ENCODE results near the gene SLC27A2.
"Not testable (repeated sequence)": the region's sequence is repeated elsewhere in the genome, so short reads cannot be mapped to it uniquely, and the experiment has no call there.

The SLC27A2 gene

DNA sequence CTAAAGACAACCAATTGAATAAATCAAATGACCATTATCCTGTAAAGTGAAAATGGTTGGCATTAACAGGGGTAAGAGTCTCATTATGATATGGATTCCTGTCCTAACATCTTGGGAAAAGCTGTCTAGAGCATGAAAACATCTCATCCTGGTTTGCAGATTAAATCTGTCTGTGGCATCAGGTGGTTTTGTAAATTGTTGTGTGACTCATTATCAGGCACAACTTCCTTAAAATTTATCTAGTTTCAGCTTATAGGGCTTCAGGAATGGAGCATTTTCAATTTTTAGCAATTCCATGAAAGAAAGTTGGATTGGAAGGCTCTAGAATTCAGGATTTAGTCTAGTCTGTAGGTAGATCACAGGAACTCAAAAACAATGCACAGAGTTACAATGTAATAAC is 31.1 kb upstream of the SLC27A2 start:
- no peaks in the 10 kb centered on the region for H3K36me3 ChIP-seq (ENCODE audit: insufficient read depth)
- H3K79me2 ChIP-seq (ENCODE audit: insufficient read depth, low read depth): no peaks in the 10 kb centered on the region
- no peak overlapping the region for H3K4me2 ChIP-seq
- H2AFZ ChIP-seq (ENCODE audit: low read depth): no peak overlapping the region
- no peaks in the 10 kb centered on the region for H3K4me1 ChIP-seq (ENCODE audit: low read depth, poor library complexity, severe bottlenecking)
- H4K20me1 ChIP-seq (ENCODE audit: insufficient read depth): no peaks in the 10 kb centered on the region
- no peak overlapping the region for H3K9ac ChIP-seq
- TF ChIP-seq, protein P1, sequence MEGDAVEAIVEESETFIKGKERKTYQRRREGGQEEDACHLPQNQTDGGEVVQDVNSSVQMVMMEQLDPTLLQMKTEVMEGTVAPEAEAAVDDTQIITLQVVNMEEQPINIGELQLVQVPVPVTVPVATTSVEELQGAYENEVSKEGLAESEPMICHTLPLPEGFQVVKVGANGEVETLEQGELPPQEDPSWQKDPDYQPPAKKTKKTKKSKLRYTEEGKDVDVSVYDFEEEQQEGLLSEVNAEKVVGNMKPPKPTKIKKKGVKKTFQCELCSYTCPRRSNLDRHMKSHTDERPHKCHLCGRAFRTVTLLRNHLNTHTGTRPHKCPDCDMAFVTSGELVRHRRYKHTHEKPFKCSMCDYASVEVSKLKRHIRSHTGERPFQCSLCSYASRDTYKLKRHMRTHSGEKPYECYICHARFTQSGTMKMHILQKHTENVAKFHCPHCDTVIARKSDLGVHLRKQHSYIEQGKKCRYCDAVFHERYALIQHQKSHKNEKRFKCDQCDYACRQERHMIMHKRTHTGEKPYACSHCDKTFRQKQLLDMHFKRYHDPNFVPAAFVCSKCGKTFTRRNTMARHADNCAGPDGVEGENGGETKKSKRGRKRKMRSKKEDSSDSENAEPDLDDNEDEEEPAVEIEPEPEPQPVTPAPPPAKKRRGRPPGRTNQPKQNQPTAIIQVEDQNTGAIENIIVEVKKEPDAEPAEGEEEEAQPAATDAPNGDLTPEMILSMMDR (conservative IDR thresholded peaks at IDR 0.05; ENCODE audit: low read depth, low read length): no peak
- H3K27ac ChIP-seq: no peak overlapping the region
- H3K4me3 ChIP-seq (IDR thresholded peaks at IDR 0.05; ENCODE audit: insufficient read depth, low read depth, low read length): no peak overlapping the region
- H3K27me3 ChIP-seq (ENCODE audit: insufficient read depth, low read depth): no peaks in the 10 kb centered on the region

GRCh38 chr15:50151476-50151875 is 30.5 kb upstream of the SLC27A2 start:
- Histone ChIP-seq H4K20me1 (ENCODE audit: insufficient read depth) (no peaks in the 10 kb centered on the region), H3K27ac (no peak overlapping the region), H3K4me1 (ENCODE audit: low read depth, poor library complexity, severe bottlenecking) (no peaks in the 10 kb centered on the region), H3K36me3 (ENCODE audit: insufficient read depth) (no peaks in the 10 kb centered on the region), H3K79me2 (ENCODE audit: insufficient read depth, low read depth) (no peaks in the 10 kb centered on the region), H3K4me2 (no peak overlapping the region), H3K4me3 (IDR thresholded peaks at IDR 0.05; ENCODE audit: insufficient read depth, low read depth, low read length) (no peak overlapping the region), H3K9ac (no peak overlapping the region), H2AFZ (ENCODE audit: low read depth) (no peak overlapping the region), H3K27me3 (ENCODE audit: insufficient read depth, low read depth) (no peaks in the 10 kb centered on the region)
- TF ChIP-seq, protein P1 (conservative IDR thresholded peaks at IDR 0.05; ENCODE audit: low read depth, low read length): no peak

- not testable (repeated sequence) for H3K27me3 ChIP-seq (ENCODE audit: insufficient read depth, low read depth); H3K4me2 ChIP-seq; H3K4me3 ChIP-seq (IDR thresholded peaks at IDR 0.05; ENCODE audit: insufficient read depth, low read depth, low read length); H3K36me3 ChIP-seq (ENCODE audit: insufficient read depth); H4K20me1 ChIP-seq (ENCODE audit: insufficient read depth); H2AFZ ChIP-seq (ENCODE audit: low read depth); H3K9ac ChIP-seq; H3K4me1 ChIP-seq (ENCODE audit: low read depth, poor library complexity, severe bottlenecking); H3K27ac ChIP-seq; H3K79me2 ChIP-seq (ENCODE audit: insufficient read depth, low read depth)
These were observed 23.8 kb upstream of the SLC27A2 start for GRCh38 chr15:50158236-50158635.

DNA sequence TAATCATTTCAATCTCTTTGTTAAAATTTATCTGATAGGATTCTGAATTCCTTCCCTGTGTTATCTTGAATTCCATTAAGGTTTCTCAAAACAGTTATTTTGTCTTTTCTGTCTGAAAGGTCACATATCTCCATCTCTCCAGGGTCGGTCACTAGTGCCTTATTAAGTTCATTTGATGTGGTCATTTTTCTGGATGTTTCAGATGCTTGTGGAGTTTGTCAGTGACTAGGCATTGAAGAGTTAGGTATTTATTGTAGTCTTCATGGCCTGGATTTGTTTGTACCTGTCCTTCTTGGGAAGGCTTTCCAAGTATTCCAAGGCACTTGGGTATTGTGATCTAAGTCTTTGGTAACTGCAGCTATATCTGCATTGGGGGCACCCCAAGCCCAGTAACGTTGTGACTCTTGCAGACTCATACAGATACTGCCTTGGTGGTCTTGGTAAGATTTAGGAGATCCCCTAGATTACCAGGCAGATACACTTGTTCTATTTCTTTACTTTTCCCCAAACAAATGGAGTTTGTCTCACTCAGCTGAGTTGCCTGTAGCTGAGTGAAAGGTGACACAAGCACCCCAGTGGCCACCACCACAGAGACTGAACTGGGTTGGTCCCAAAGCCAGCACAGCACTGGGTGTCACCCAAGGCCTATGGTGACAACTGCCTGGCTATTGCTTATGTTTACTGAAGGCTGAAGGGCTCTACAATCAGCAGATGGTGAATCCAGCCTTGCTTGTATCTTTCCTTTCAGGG is 18.9 kb upstream of the SLC27A2 start:
- Histone ChIP-seq H3K79me2 (ENCODE audit: insufficient read depth, low read depth) (no peaks in the 10 kb centered on the region), H3K27me3 (ENCODE audit: insufficient read depth, low read depth) (no peaks in the 10 kb centered on the region), H3K4me3 (IDR thresholded peaks at IDR 0.05; ENCODE audit: insufficient read depth, low read depth, low read length) (no peak overlapping the region), H2AFZ (ENCODE audit: low read depth) (no peak overlapping the region), H3K27ac (no peak overlapping the region), H3K36me3 (ENCODE audit: insufficient read depth) (no peaks in the 10 kb centered on the region), H3K4me2 (no peak overlapping the region), H4K20me1 (ENCODE audit: insufficient read depth) (no peaks in the 10 kb centered on the region), H3K4me1 (ENCODE audit: low read depth, poor library complexity, severe bottlenecking) (no peaks in the 10 kb centered on the region), H3K9ac (no peak overlapping the region)
- TF ChIP-seq, protein P1 (conservative IDR thresholded peaks at IDR 0.05; ENCODE audit: low read depth, low read length): no peak

- Histone ChIP-seq H3K27me3 (ENCODE audit: insufficient read depth, low read depth) (no peaks in the 10 kb centered on the region), H3K4me1 (ENCODE audit: low read depth, poor library complexity, severe bottlenecking) (no peaks in the 10 kb centered on the region), H3K79me2 (ENCODE audit: insufficient read depth, low read depth) (no peaks in the 10 kb centered on the region), H4K20me1 (ENCODE audit: insufficient read depth) (no peaks in the 10 kb centered on the region), H3K9ac (no peak overlapping the region), H3K4me3 (IDR thresholded peaks at IDR 0.05; ENCODE audit: insufficient read depth, low read depth, low read length) (no peak overlapping the region), H3K4me2 (no peak overlapping the region), H3K27ac (no peak overlapping the region), H3K36me3 (ENCODE audit: insufficient read depth) (no peaks in the 10 kb centered on the region), H2AFZ (ENCODE audit: low read depth) (no peak overlapping the region)
- TF ChIP-seq, protein P1 (conservative IDR thresholded peaks at IDR 0.05; ENCODE audit: low read depth, low read length): no peak
These were observed 18.1 kb upstream of the SLC27A2 start for GRCh38 chr15:50163719-50164410.

Data from KMS-11 (cell line).